Activated naive CD8-positive, alpha-beta T cell treated with anti-CD3 and anti-CD28 coated beads, Interleukin-2, amount 50 U/mL, for 24 hours (primary cell): ENCODE results near the gene MYO5B.

Experiments used
- ATAC-seq: fragments of 150-1000 bp; cut with Tn5 transposase; one replicate; pipeline ENCODE4 v1.10.0; 2021
- DNase-seq: peaks from one replicate; pipeline ENCODE4 v3.0.0; 2021
- H3K27ac Mint-ChIP-seq: one replicate; pipeline ENCODE4 v1.8.0; 2021; ENCODE audit warnings: mild to moderate bottlenecking, mixed read lengths
- H3K27me3 Mint-ChIP-seq: one replicate; pipeline ENCODE4 v1.8.0; 2021; ENCODE audit warnings: mixed read lengths
- H3K36me3 Mint-ChIP-seq: one replicate; pipeline ENCODE4 v1.8.0; 2021; ENCODE audit warnings: low read depth, mixed read lengths
- H3K4me1 Mint-ChIP-seq: one replicate; pipeline ENCODE4 v1.8.0; 2021; ENCODE audit warnings: mixed read lengths
- H3K4me3 Mint-ChIP-seq: one replicate; pipeline ENCODE4 v1.8.0; 2021; ENCODE audit warnings: mild to moderate bottlenecking, moderate library complexity, mixed read lengths
- H3K9me3 Mint-ChIP-seq: one replicate; pipeline ENCODE4 v1.8.0; 2021; ENCODE audit warnings: mixed read lengths

MYO5B gene

DNA sequence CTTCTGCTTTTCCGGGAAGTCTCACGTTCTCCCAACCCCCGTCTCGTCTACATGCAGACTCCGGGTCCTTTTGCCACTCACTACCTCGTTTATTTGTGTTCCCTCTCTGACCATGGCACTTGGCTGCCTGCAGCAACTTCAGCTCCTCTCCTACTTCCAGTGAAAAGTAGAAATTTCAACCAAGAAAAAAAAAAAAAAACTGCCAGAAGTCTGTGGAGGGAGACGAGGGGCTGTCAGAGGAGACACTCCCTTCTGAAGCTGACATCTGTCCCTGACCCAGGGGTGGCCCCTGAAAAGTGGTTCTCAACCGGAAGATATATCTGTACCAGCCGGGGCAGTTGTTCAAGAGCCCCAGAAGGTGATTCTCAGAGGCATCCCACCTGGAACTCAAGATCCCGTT lies 742 bp upstream of the MYO5B start:
- Mint-ChIP-seq H3K4me1 (peaks cover 14% of the 10 kb centered on the region), H3K9me3 (no peaks in the 10 kb centered on the region), H3K4me3 (peak overlapping the region; percentile 48), H3K27ac (no peak overlapping the region), H3K27me3 (peaks cover 76% of the 10 kb centered on the region), H3K36me3 (no peaks in the 10 kb centered on the region)
- no peak for ATAC-seq
- DNase-seq, result no peak

DNA sequence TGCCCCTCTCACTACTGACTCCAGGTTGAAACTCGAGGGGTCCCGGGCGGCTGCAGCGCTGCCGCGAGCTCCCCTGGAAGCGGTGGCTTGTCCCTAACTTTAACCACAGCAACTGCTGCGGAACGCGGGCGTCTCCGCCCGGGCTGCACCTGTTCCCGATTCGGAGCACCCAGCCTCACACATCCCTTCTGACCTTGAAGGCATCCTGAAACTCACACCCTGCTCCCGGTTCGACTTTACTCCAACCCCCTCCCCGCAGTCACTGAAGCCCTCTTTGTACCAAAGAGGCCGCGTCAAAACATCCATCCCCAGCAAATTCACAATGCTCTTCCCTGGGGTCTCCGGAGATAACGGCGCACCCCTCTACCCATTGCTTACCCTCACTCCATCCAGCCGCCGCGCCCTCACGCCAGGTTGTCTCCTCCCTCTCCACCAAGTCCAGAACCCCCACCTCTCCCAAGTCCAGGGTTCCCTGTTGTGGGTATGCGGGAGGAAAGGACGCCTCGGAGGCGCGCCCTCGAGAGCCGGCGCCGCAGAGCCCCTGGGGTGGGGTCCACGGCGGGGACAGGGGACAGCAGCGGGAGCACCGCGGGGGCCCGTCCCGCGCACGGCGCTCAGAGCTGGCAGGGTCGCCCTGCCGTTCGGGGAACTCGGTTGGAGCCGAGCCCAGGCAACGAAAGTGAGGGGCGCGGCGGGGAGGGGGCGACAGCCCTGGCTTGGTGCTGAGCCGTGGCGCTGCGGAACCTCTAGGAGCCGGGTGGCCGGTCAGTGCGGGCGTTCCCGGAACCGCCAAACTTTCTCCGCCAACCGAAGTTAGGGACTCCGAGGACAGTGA lies 934 bp downstream of the MYO5B start:
- ATAC-seq (no peak), DNase-seq (no peak)
- peaks cover 78% of the 10 kb centered on the region for H3K27me3 Mint-ChIP-seq
- no peaks in the 10 kb centered on the region for H3K36me3 Mint-ChIP-seq
- H3K4me1 Mint-ChIP-seq, result peaks cover 27% of the 10 kb centered on the region
- H3K27ac Mint-ChIP-seq, result no peak overlapping the region
- H3K9me3 Mint-ChIP-seq, result no peaks in the 10 kb centered on the region
- no peak overlapping the region for H3K4me3 Mint-ChIP-seq

DNA sequence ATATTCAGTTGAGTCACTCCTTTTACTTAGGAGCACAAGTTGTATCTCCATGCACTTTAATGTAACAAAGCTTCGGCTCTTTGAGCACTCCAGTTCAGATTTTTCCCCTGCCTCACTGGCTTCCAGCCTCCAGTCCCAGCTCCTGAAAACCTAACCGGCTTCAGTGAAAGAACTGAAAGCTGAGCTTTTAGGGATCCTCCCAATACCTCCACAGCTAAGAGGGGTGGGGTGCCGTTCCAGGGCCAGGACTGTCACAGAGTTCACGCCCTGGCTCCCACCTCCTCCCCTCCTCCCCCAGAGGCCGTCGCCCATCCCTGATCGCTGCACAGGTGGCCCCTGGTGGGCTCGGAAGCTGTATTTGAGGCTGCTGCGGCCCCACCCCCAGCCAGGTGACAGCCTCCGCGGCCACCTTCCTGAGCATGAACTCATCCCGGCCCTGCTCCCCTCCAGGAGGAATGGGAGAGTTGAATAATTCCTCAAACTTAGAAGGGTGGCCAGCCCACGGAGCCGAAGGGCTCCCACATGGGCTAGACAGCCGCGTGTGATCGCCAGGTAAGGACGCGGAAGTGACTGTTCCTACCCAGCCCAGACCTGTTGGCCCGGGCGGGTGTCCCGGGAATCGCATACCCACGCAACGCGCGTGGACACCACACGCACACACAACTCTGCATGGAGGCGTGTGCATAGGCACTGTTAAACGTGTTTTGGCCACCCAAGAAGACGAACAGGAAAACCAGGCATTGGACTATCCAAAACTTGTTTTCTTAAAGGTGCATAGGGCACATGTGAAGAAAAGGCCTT lies 1.8 kb downstream of the MYO5B start:
- peaks cover 28% of the 10 kb centered on the region for H3K4me1 Mint-ChIP-seq
- no peaks in the 10 kb centered on the region for H3K9me3 Mint-ChIP-seq
- peaks cover 75% of the 10 kb centered on the region for H3K27me3 Mint-ChIP-seq
- no peak for ATAC-seq
- no peak overlapping the region for H3K4me3 Mint-ChIP-seq
- no peak for DNase-seq
- H3K36me3 Mint-ChIP-seq, result no peaks in the 10 kb centered on the region
- no peak overlapping the region for H3K27ac Mint-ChIP-seq

DNA sequence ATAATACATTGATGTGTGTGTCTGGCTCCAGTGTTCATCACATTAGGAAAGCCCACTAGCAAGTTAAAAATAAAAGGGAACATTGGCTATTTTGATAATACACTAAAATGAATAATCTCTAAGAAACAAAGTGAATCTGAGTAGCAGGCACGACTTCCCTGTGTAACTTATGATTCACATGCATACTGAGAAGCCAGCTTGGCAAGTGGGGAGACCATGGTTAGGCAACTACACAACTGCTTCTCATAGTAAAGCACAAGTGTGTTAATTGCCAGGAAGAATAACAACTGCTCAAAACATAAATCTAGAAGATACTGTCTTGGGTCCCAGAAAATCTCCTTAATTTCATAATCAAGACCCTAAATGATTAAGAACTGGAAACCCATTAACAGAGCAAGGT lies 4.0 kb downstream of the MYO5B start:
- Mint-ChIP-seq H3K4me3 (no peak overlapping the region), H3K9me3 (no peaks in the 10 kb centered on the region), H3K36me3 (no peaks in the 10 kb centered on the region), H3K4me1 (peaks cover 26% of the 10 kb centered on the region), H3K27ac (no peak overlapping the region), H3K27me3 (peaks cover 65% of the 10 kb centered on the region)
- ATAC-seq, result no peak
- no peak for DNase-seq

DNA sequence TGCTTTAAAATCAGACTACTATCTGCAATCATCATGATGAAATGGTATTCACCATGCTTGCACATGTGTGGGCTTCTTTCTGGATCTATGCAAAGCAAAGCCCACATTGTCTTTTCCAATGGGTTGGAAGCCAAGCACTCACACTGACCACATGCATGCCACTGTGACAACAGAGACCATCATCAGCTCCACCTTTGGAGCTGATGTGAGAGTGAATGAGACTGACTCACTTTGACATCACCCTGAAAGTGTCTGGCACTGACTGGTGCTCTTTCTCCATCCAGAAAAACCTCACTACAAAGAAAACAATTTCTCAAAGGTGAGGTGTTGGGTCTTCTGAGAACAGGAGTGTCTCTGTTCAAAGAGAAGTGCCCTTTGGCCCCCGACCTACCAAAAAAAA lies 4.7 kb downstream of the MYO5B start:
- H3K9me3 Mint-ChIP-seq, result no peaks in the 10 kb centered on the region
- peaks cover 21% of the 10 kb centered on the region for H3K4me1 Mint-ChIP-seq
- ATAC-seq, result peak; percentile 76
- H3K27me3 Mint-ChIP-seq, result peaks cover 59% of the 10 kb centered on the region
- H3K36me3 Mint-ChIP-seq, result no peaks in the 10 kb centered on the region
- DNase-seq, result no peak
- no peak overlapping the region for H3K27ac Mint-ChIP-seq
- no peak overlapping the region for H3K4me3 Mint-ChIP-seq

DNA sequence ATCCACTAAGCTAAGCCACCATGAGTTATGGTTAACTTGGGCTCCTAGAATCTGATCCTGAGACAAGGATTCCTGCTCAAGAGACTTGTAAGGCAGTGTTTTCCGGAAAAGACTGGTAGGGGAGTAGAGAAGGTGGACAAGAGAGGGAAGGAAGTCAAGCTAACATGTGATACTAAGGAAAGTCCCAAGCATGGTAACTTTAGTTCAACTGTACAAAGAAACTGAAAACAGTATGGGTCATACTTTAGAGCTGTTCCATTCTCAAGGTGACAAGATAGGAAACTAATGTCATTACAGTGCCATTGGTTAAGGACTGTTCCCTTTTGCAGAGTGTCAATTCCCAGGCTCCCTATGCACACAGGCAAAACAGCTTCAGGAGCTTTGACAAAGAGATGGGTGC lies 5.8 kb downstream of the MYO5B start:
- H3K4me1 Mint-ChIP-seq, result peaks cover 21% of the 10 kb centered on the region
- H3K4me3 Mint-ChIP-seq, result no peak overlapping the region
- no peak for DNase-seq
- ATAC-seq, result no peak
- H3K27ac Mint-ChIP-seq, result no peak overlapping the region
- peaks cover 63% of the 10 kb centered on the region for H3K27me3 Mint-ChIP-seq
- no peaks in the 10 kb centered on the region for H3K36me3 Mint-ChIP-seq
- H3K9me3 Mint-ChIP-seq, result no peaks in the 10 kb centered on the region

DNA sequence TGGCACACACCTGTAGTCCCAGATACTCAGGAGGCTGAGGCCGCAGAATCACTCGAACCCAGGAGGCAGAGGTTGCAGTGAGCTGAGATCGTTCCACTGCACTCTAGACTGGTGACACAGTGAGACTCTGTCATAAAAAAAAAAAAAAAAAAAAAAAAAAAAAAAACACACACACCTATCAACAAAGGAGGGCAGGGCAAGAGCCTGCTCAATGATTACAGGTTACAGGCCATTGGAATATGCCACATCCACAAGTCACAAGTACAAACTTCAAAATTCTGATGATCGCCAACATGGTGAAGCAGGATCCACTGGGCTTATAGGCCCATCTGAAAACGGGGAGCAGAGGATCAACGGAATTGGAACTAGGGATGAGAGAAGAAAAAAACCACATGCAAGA lies 6.3 kb downstream of the MYO5B start:
- DNase-seq (no peak), ATAC-seq (no peak)
- Mint-ChIP-seq H3K27me3 (peaks cover 60% of the 10 kb centered on the region), H3K27ac (no peak overlapping the region), H3K9me3 (no peaks in the 10 kb centered on the region), H3K4me1 (peaks cover 17% of the 10 kb centered on the region), H3K36me3 (no peaks in the 10 kb centered on the region), H3K4me3 (no peak overlapping the region)

DNA sequence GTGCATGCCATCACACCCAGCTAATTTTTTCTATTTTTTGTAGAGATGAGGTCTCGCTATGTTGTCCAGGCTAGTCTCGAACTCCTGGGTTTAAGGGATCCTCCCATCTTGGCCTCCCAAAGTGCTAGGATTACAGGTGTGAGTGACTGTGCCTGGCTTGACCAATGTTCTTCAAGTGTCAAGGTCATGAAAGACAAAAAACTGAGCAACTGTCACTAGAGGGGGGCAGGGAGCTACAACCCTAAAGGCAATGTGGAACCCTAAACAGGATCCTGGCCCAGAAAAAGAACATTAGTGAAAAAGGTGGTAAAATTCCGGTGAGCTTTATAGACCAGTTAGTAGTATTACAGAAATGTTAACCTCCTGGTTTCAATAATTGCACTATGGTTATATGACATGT lies 7.3 kb downstream of the MYO5B start:
- no peaks in the 10 kb centered on the region for H3K9me3 Mint-ChIP-seq
- DNase-seq (no peak), ATAC-seq (no peak)
- peaks cover 57% of the 10 kb centered on the region for H3K27me3 Mint-ChIP-seq
- H3K4me1 Mint-ChIP-seq, result peaks cover 14% of the 10 kb centered on the region
- H3K4me3 Mint-ChIP-seq, result no peak overlapping the region
- no peaks in the 10 kb centered on the region for H3K36me3 Mint-ChIP-seq
- H3K27ac Mint-ChIP-seq, result no peak overlapping the region

DNA sequence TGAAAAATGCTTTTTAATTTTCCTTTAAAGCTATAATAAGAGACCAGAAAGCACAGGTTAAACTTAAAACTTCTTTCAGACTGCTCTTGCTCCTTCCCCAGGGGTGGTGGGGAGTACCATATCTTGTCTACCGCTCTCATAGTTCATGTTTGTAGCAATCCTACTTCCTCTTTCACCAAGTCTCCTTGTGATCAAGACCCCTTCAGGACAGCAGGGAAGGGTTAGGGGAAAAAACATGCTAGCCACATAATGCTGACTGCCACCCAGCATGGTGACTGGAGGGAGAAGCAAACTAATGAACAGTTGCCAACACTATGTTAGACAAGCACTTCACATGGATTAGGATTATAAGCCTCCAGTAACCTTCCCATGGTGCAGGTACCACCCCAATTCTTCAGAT lies 8.6 kb downstream of the MYO5B start:
- no peak overlapping the region for H3K27ac Mint-ChIP-seq
- peaks cover 14% of the 10 kb centered on the region for H3K4me1 Mint-ChIP-seq
- DNase-seq (no peak), ATAC-seq (no peak)
- peaks cover 46% of the 10 kb centered on the region for H3K27me3 Mint-ChIP-seq
- H3K36me3 Mint-ChIP-seq, result no peaks in the 10 kb centered on the region
- no peaks in the 10 kb centered on the region for H3K9me3 Mint-ChIP-seq
- no peak overlapping the region for H3K4me3 Mint-ChIP-seq

DNA sequence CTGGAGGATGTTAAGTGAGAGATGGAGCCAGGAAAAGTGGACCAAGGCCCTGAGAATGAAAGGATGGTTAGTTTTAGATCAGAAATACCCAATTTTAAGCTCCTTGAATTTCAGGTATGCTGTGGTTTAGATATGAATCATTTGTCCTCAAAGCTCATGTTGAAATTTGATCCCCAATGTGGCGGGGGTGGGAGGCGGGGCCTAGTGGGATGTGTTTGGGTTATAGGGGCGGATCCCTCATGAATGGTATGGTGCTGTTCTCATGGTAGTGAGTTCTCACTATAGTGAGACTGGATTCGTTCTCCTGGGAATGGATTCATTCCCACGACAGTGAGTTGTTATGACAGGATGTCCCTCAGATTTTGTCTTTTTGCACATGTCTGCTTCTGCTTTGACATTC lies 11.4 kb downstream of the MYO5B start:
- no peak for ATAC-seq
- Mint-ChIP-seq H3K27ac (no peak overlapping the region), H3K4me1 (no peaks in the 10 kb centered on the region), H3K4me3 (no peak overlapping the region), H3K27me3 (peaks cover 28% of the 10 kb centered on the region), H3K9me3 (no peaks in the 10 kb centered on the region), H3K36me3 (no peaks in the 10 kb centered on the region)
- no peak for DNase-seq

DNA sequence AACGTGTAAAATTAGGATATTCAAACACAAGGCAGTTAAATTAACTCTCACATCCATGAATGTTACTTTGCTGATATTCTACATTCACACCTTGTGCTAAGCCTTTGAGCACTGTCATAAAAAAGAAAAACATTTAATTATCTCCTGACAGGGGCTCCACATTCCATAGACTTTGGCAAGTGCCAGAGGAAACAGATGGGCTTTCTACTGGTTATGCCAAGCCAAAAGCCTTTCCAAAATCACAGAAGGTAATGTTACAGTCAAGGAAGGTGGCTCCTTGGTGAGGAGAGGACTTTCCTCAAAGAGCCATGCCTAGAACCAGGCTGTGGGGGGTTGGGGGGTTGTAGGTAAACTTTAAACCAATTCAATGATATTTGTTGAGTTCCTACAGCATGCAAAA lies 12.4 kb downstream of the MYO5B start:
- H3K27ac Mint-ChIP-seq, result no peak overlapping the region
- ATAC-seq (no peak), DNase-seq (no peak)
- H3K27me3 Mint-ChIP-seq, result peaks cover 30% of the 10 kb centered on the region
- H3K9me3 Mint-ChIP-seq, result no peaks in the 10 kb centered on the region
- no peaks in the 10 kb centered on the region for H3K36me3 Mint-ChIP-seq
- no peak overlapping the region for H3K4me3 Mint-ChIP-seq
- H3K4me1 Mint-ChIP-seq, result no peaks in the 10 kb centered on the region

DNA sequence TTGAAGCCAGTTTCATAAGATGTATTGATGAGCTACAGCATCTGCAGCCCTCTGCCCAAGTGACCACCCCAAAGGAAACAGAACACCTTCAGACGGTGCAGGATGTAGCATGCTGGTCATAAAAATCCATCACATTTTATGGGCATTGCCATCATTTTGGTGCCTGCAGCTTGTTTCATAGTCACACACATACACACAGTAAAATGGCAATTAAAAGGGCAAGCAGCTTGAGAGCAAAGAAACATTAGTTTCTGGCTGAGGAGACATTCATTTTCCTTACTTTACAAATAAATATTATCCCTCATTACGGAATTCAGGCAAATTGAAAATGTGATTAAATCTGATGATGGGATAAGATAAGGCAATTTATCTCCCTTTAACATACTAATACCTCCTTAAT lies 13.4 kb downstream of the MYO5B start:
- DNase-seq (no peak), ATAC-seq (no peak)
- Mint-ChIP-seq H3K9me3 (no peaks in the 10 kb centered on the region), H3K4me3 (no peak overlapping the region), H3K27me3 (peaks cover 33% of the 10 kb centered on the region), H3K27ac (no peak overlapping the region), H3K36me3 (no peaks in the 10 kb centered on the region), H3K4me1 (no peaks in the 10 kb centered on the region)

DNA sequence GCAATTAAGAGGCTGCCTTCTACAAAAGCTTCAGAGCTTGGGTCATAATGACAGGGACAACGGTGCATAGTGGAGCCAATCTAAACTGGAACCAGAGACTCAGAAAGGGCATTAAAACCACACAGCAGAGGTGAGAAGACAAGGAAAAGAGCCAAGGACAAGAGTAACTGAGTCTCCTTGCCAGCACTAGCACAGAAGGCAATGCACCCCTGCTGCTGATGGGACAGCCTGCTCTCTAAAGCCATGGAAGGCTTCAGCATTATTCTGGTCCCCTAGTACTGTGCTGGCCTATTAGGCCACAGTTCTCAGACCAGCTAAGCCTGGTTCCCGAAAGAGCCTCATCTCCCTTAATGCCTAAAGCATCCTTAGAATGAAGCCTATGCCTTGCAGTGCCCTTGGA lies 15.5 kb downstream of the MYO5B start:
- H3K4me1 Mint-ChIP-seq, result no peaks in the 10 kb centered on the region
- H3K9me3 Mint-ChIP-seq, result no peaks in the 10 kb centered on the region
- H3K36me3 Mint-ChIP-seq, result no peaks in the 10 kb centered on the region
- H3K4me3 Mint-ChIP-seq, result no peak overlapping the region
- DNase-seq (no peak), ATAC-seq (no peak)
- H3K27ac Mint-ChIP-seq, result no peak overlapping the region
- peaks cover 40% of the 10 kb centered on the region for H3K27me3 Mint-ChIP-seq

DNA sequence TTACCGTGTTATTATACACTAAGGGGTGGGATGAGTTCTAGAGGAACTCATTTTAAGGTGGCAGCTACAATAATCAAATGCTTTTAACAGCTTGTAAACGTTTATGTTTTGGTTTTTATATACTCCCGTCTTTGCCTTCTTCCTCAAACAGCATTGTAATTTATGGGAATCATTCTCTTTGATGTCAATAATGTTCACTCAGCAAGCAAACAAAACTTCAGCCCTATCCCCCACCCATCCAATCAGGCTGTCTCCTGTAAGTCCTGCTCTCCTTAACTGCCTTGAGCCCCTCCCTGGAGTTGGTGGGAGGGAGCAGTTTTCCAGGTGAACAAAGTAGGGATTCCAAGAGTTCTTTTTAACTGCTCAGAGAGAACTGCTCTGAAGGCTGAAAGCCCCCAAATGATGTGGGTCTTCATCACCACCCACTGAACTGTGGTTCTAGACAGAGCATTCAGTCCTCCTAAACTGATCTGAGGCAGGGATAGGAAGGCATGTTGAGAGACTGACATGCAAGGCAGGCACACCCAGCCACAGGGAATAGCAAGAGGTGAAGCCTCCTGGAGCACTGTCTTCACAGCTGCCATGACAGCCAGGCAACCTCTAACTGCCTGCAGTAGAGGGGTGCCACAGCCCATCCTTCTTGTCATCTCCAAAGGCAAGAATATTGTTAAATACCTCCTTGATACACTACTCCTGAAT lies 17.5 kb downstream of the MYO5B start:
- no peak overlapping the region for H3K27ac Mint-ChIP-seq
- no peak overlapping the region for H3K4me3 Mint-ChIP-seq
- ATAC-seq, result no peak
- peaks cover 35% of the 10 kb centered on the region for H3K27me3 Mint-ChIP-seq
- H3K4me1 Mint-ChIP-seq, result no peaks in the 10 kb centered on the region
- H3K9me3 Mint-ChIP-seq, result no peaks in the 10 kb centered on the region
- no peaks in the 10 kb centered on the region for H3K36me3 Mint-ChIP-seq
- DNase-seq, result no peak

DNA sequence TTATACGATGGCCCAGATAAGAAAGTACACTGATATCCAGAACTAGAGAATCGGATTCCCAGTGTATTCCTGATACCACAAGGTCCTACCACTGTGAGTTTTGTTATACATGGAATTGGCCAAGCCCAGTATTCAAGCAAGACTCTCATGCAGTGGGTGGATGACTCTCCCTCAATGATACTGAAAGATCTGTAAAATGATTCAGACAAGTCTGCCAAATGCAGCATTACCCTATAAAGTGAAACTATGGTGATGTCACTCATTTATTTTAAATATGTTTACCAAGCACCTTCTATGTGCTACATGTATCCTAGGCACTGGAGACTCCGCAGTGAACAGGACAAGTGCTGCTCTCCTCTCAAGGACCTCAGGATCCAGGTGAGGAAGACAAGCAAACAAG lies 22.6 kb downstream of the MYO5B start:
- no peaks in the 10 kb centered on the region for H3K36me3 Mint-ChIP-seq
- no peak overlapping the region for H3K4me3 Mint-ChIP-seq
- DNase-seq, result no peak
- H3K4me1 Mint-ChIP-seq, result no peaks in the 10 kb centered on the region
- H3K9me3 Mint-ChIP-seq, result no peaks in the 10 kb centered on the region
- peak; percentile 36 for ATAC-seq
- no peak overlapping the region for H3K27ac Mint-ChIP-seq
- H3K27me3 Mint-ChIP-seq, result peaks cover 29% of the 10 kb centered on the region
